ENCODE measurements around the gene KCNK13.

The KCNK13 gene

GRCh38 chr14:90168425-90169105 is 106.8 kb downstream of the KCNK13 start:
- H3K36me3 ChIP-seq (ENCODE audit: insufficient read depth, low read length) = no peaks in the 10 kb centered on the region
- H3K4me1 ChIP-seq (ENCODE audit: insufficient read depth, low read length) = no peaks in the 10 kb centered on the region
- H3K27ac ChIP-seq (ENCODE audit: low read depth, low read length) = no peak overlapping the region
- H3K9me3 ChIP-seq (ENCODE audit: insufficient read depth, low read depth, low read length) = no peaks in the 10 kb centered on the region
- no peak overlapping the region for H3K9ac ChIP-seq (ENCODE audit: low read depth, low read length)
- no peaks in the 10 kb centered on the region for H3K27me3 ChIP-seq (ENCODE audit: insufficient read depth, low read length)
- 88% methylated on average over 2 of the region's 4 CpGs for WGBS
- H3K4me3 ChIP-seq (ENCODE audit: low read length) = no peak overlapping the region

DNA sequence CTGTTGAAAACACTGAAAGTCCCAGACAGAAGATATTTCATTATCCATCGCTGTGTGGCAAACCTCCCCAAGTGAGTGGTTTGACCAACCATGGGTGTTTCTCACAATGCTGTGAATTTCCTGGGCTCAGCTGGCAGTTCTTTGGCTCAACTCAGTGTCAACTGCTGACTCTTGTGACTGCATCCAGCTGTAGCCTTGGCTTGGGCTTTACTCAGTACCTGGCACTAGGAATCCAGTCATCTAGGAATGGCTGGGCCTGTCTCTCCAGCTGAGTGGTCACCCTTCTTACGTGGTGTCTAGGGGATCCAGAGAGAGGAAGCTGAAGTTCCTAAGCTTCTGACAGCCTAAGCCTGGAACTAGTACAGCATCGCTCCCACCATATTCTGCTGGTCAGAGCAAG is 113.8 kb downstream of the KCNK13 start:
- Histone ChIP-seq H3K27ac (ENCODE audit: low read depth, low read length) (no peak overlapping the region), H3K27me3 (ENCODE audit: insufficient read depth, low read length) (no peaks in the 10 kb centered on the region), H3K9me3 (ENCODE audit: insufficient read depth, low read depth, low read length) (no peaks in the 10 kb centered on the region), H3K9ac (ENCODE audit: low read depth, low read length) (no peak overlapping the region), H3K4me1 (ENCODE audit: insufficient read depth, low read length) (no peaks in the 10 kb centered on the region), H3K4me3 (ENCODE audit: low read length) (no peak overlapping the region), H3K36me3 (ENCODE audit: insufficient read depth, low read length) (no peaks in the 10 kb centered on the region)
- 95% methylated on average over 3 of the region's 3 CpGs for WGBS

DNA sequence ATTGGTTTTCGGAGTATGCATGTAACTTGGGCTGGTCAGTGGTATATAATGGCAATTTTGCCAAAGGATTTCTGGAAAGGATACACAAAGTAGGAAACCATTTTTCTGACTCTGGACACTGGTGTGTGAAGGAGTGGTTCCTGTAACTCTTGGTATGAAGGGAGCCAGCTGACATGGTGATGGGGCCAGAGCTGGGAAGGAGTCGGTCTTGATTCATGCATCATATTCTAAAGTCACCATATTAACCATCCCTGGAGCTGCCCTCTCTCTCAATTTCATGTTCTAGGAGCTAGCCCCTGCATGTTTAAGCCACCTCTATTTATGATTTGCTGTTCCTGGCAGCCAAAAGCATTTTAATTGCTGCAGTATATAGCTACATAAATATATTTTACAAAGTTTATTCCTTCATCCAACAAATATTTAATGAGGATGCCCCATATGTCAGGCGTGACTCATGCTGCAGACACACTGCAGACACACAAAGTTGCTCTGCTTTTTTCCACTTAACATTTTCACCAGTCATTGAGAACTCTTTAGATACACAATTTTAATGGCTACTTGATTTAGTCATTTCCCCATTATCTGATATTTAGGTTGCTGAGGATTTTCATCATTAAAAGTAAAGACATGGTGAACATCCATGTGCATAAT is 115.9 kb downstream of the KCNK13 start:
- no peaks in the 10 kb centered on the region for H3K36me3 ChIP-seq (ENCODE audit: insufficient read depth, low read length)
- no peaks in the 10 kb centered on the region for H3K27me3 ChIP-seq (ENCODE audit: insufficient read depth, low read length)
- no peak overlapping the region for H3K27ac ChIP-seq (ENCODE audit: low read depth, low read length)
- no peak overlapping the region for H3K4me3 ChIP-seq (ENCODE audit: low read length)
- H3K4me1 ChIP-seq (ENCODE audit: insufficient read depth, low read length) = no peaks in the 10 kb centered on the region
- H3K9me3 ChIP-seq (ENCODE audit: insufficient read depth, low read depth, low read length) = no peaks in the 10 kb centered on the region
- no peak overlapping the region for H3K9ac ChIP-seq (ENCODE audit: low read depth, low read length)
- WGBS = 95% methylated on average over 3 of the region's 3 CpGs

DNA sequence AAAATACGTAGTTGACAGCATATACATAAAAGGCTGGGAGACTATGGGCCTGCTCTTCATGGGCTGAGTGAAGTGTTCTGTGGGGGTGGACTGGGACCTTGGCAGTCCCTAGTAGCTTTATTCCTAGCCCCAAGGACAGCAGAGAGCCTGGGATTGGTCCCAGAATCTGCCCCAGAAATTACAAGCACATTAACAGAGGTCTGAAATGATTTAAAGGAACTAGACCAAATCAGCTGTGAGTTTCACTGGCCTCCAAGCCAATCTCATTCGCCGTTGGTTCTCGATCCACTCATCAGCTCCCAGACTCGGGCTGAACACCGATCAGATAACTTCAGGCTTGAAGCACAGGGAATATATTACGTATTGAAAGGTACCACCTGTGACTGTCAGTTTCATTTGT is 117.6 kb downstream of the KCNK13 start:
- no peaks in the 10 kb centered on the region for H3K9me3 ChIP-seq (ENCODE audit: insufficient read depth, low read depth, low read length)
- H3K4me3 ChIP-seq (ENCODE audit: low read length) = no peak overlapping the region
- no peaks in the 10 kb centered on the region; the same call in 1 of the 2 replicates for H3K27me3 ChIP-seq (ENCODE audit: insufficient read depth, low read length)
- WGBS = 89% methylated on average over 7 of the region's 7 CpGs
- no peaks in the 10 kb centered on the region for H3K4me1 ChIP-seq (ENCODE audit: insufficient read depth, low read length)
- no peaks in the 10 kb centered on the region for H3K36me3 ChIP-seq (ENCODE audit: insufficient read depth, low read length)
- no peak overlapping the region for H3K27ac ChIP-seq (ENCODE audit: low read depth, low read length)
- no peak overlapping the region for H3K9ac ChIP-seq (ENCODE audit: low read depth, low read length)

DNA sequence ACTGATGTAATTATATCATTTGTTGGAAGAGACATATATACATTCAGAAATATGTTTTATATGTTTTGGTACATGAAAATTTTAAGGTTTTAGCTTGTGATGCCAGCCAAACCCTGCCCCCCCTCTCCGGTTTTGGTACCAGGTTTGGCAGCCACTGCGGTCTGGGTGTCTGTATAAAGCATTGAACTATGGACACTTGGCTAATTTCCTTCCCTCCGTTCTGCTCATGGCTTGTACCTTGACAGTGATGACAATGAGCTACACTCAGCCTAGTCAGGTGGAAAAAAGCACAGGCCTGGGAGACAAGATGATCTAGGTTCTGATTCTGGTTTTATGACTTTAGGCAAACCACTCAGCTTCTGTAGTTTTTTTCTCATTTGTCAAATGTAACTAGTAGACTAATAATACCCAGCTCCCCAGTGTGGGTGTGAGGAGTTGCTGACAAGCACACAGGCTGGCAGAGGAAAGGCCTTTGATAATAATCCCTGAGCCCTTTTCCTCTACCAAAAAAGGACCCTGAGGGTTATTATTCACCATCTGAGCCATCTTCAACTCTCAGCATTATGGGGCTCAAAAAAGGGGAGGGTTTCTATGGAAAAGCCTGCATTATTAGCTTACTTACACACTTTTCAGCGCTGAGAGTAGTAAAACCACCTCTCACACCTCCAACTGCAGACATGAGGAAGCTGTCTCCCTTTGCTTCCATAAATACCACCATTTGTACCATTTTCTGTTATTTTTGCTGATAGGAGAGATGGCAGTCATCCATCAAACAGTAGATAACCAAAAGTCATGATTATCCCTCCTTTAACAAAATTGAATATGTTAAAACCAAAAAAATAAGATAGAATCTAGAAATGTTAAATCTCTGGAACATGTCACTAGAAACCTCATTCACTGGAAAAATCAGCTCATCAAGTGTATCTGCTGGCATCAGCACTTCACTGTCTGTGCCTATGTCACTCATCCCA is 118.3 kb downstream of the KCNK13 start:
- 96% methylated on average over 4 of the region's 4 CpGs for WGBS
- Histone ChIP-seq H3K9me3 (ENCODE audit: insufficient read depth, low read depth, low read length) (no peaks in the 10 kb centered on the region), H3K27me3 (ENCODE audit: insufficient read depth, low read length) (no peaks in the 10 kb centered on the region; the same call in 1 of the 2 replicates), H3K4me1 (ENCODE audit: insufficient read depth, low read length) (no peaks in the 10 kb centered on the region), H3K4me3 (ENCODE audit: low read length) (no peak overlapping the region), H3K9ac (ENCODE audit: low read depth, low read length) (no peak overlapping the region), H3K36me3 (ENCODE audit: insufficient read depth, low read length) (no peaks in the 10 kb centered on the region), H3K27ac (ENCODE audit: low read depth, low read length) (no peak overlapping the region)

GRCh38 chr14:90184094-90184493 is 122.3 kb downstream of the KCNK13 start:
- Histone ChIP-seq H3K36me3 (ENCODE audit: insufficient read depth, low read length) (no peaks in the 10 kb centered on the region), H3K9ac (ENCODE audit: low read depth, low read length) (no peak overlapping the region), H3K4me3 (ENCODE audit: low read length) (no peak overlapping the region), H3K9me3 (ENCODE audit: insufficient read depth, low read depth, low read length) (no peaks in the 10 kb centered on the region), H3K27ac (ENCODE audit: low read depth, low read length) (no peak overlapping the region), H3K27me3 (ENCODE audit: insufficient read depth, low read length) (no peaks in the 10 kb centered on the region; the same call in 1 of the 2 replicates), H3K4me1 (ENCODE audit: insufficient read depth, low read length) (no peaks in the 10 kb centered on the region)
- WGBS = 97% methylated on average over 14 of the region's 14 CpGs

DNA sequence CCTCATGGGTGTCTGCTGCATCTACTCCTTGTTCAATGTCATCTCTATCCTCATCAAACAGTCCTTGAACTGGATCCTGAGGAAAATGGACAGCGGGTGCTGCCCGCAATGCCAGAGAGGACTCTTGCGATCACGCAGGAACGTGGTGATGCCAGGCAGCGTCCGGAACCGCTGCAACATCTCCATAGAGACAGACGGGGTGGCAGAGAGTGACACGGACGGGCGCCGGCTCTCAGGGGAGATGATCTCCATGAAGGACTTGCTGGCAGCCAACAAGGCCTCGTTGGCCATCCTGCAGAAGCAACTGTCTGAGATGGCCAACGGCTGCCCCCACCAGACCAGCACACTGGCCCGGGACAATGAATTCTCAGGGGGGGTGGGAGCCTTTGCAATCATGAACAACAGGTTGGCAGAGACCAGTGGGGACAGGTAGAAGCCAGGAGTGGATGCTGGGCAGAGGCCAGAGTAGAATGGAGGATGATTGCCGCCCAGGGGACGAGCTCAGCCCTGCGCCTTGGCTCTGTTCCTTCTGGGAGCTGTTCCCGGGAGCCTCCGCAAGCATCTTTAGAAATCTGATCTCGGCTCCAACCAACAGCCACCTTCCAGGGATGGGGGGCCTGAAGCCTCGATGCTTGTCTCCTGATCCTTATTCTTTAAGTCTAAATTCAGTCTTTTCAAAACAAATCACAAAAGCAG is 122.9 kb downstream of the KCNK13 start:
- Histone ChIP-seq H3K27me3 (ENCODE audit: insufficient read depth, low read length) (no peaks in the 10 kb centered on the region; the same call in 1 of the 2 replicates), H3K9ac (ENCODE audit: low read depth, low read length) (no peak overlapping the region), H3K27ac (ENCODE audit: low read depth, low read length) (no peak overlapping the region), H3K4me3 (ENCODE audit: low read length) (no peak overlapping the region), H3K9me3 (ENCODE audit: insufficient read depth, low read depth, low read length) (no peaks in the 10 kb centered on the region), H3K36me3 (ENCODE audit: insufficient read depth, low read length) (no peaks in the 10 kb centered on the region), H3K4me1 (ENCODE audit: insufficient read depth, low read length) (no peaks in the 10 kb centered on the region)
- WGBS = 93% methylated on average over 23 of the region's 23 CpGs

- H3K27ac ChIP-seq (ENCODE audit: low read depth, low read length) = no peak overlapping the region
- WGBS = 100% methylated on average over 2 of the region's 2 CpGs
- H3K4me1 ChIP-seq (ENCODE audit: insufficient read depth, low read length) = no peaks in the 10 kb centered on the region
- no peak overlapping the region for H3K4me3 ChIP-seq (ENCODE audit: low read length)
- H3K9ac ChIP-seq (ENCODE audit: low read depth, low read length) = no peak overlapping the region
- H3K27me3 ChIP-seq (ENCODE audit: insufficient read depth, low read length) = no peaks in the 10 kb centered on the region
- no peaks in the 10 kb centered on the region for H3K9me3 ChIP-seq (ENCODE audit: insufficient read depth, low read depth, low read length)
- H3K36me3 ChIP-seq (ENCODE audit: insufficient read depth, low read length) = no peaks in the 10 kb centered on the region
These were observed 126.8 kb downstream of the KCNK13 start for GRCh38 chr14:90188588-90188987.

- Histone ChIP-seq H3K27me3 (ENCODE audit: insufficient read depth, low read length) (no peaks in the 10 kb centered on the region), H3K27ac (ENCODE audit: low read depth, low read length) (no peak overlapping the region), H3K4me1 (ENCODE audit: insufficient read depth, low read length) (no peaks in the 10 kb centered on the region), H3K9ac (ENCODE audit: low read depth, low read length) (no peak overlapping the region), H3K36me3 (ENCODE audit: insufficient read depth, low read length) (no peaks in the 10 kb centered on the region), H3K4me3 (ENCODE audit: low read length) (no peak overlapping the region), H3K9me3 (ENCODE audit: insufficient read depth, low read depth, low read length) (no peaks in the 10 kb centered on the region)
- 82% methylated on average over 5 of the region's 5 CpGs for WGBS
These were observed 129.4 kb downstream of the KCNK13 start for GRCh38 chr14:90191154-90191553.

- H3K27me3 ChIP-seq (ENCODE audit: insufficient read depth, low read length) = no peaks in the 10 kb centered on the region
- H3K4me3 ChIP-seq (ENCODE audit: low read length) = no peak overlapping the region
- no peak overlapping the region for H3K27ac ChIP-seq (ENCODE audit: low read depth, low read length)
- H3K9ac ChIP-seq (ENCODE audit: low read depth, low read length) = no peak overlapping the region
- 88% methylated on average over 7 of the region's 7 CpGs for WGBS
- no peaks in the 10 kb centered on the region for H3K9me3 ChIP-seq (ENCODE audit: insufficient read depth, low read depth, low read length)
- H3K4me1 ChIP-seq (ENCODE audit: insufficient read depth, low read length) = no peaks in the 10 kb centered on the region
- no peaks in the 10 kb centered on the region for H3K36me3 ChIP-seq (ENCODE audit: insufficient read depth, low read length)
These were observed 129.8 kb downstream of the KCNK13 start for GRCh38 chr14:90191585-90191984.

All from HUES64 (cell line).